Upper lobe of right lung (tissue), 1 donor: ENCODE measurements around the gene GPR143. TPM values are rescaled to one million over a fixed set of nuclear protein-coding genes. Genes with fewer than 3 reads are reported as not detected.
A peak's percentile ranks its signal among the peaks of the same experiment; 100 is the strongest.
"Not testable (repeated sequence)": the region's sequence is repeated elsewhere in the genome, so short reads cannot be mapped to it uniquely, and the experiment has no call there.

Experiments
- ATAC-seq: fragments of 200-7000 bp; cut with Tn5 transposase; one replicate; pipeline ENCODE4 v1.9.1; 2020; ENCODE audit warnings: mild to moderate bottlenecking, moderate library complexity
- DNase-seq: peaks from one replicate; pipeline ENCODE4 v3.0.0-alpha.2; 2020
- H3K27ac ChIP-seq: fragments of 200-600 bp; one replicate; pipeline ENCODE4 v1.8.0; 2022
- H3K27me3 ChIP-seq: fragments of 200-600 bp; one replicate; pipeline ENCODE4 v1.8.0; 2022; ENCODE audit warnings: mild to moderate bottlenecking
- H3K36me3 ChIP-seq: fragments of 200-600 bp; one replicate; pipeline ENCODE4 v1.8.0; 2022
- H3K4me1 ChIP-seq: fragments of 200-600 bp; one replicate; pipeline ENCODE4 v1.8.0; 2022
- H3K4me3 ChIP-seq: fragments of 200-600 bp; one replicate; pipeline ENCODE4 v1.8.0; 2022; ENCODE audit warnings: mild to moderate bottlenecking
- H3K9me3 ChIP-seq: fragments of 200-600 bp; one replicate; pipeline ENCODE4 v1.8.0; 2022
- CTCF ChIP-seq: fragments of 200-600 bp; IDR thresholded peaks from one replicate; pipeline ENCODE4 v1.8.0; 2022; ENCODE audit warnings: antibody characterized with exemption
- intact Hi-C: fragments of 100-400 bp; cut with DNase I; formaldehyde crosslinking; loops from one replicate; pipeline ENCODE4 v1.11.0; 2022
- long read RNA-seq: library from polyadenylated mRNA; unstranded; transcript quantifications from one replicate; pipeline ENCODE4 v2.0.0, GENCODE V29; 2021
- total RNA-seq: library from RNA; stranded (reverse); fragmentation: NEBNext Ultra II Directional; extraction: Animal tissue kit (Norgen Biotek cat#: 25700); gene quantifications from one replicate; pipeline ENCODE4 v1.2.1, GENCODE V29; 2021
- donor health status: DM: no; HTN: yes; CAD: no; lungs with severe emphysema.

Gene GPR143
- 1.6 TPM for total RNA-seq
- long read RNA-seq, partial matches to known transcripts = 0 of 4 reads
- long read RNA-seq, other reads (novel, unspliced or antisense) = 3 of 4 reads

GRCh38 chrX:9765737-9766097 lies at the start of gene GPR143:
TSS of gene GPR143 (minus strand) at chrX:9765847. CDS start at chrX:9765817, 30 bp downstream.
- Histone ChIP-seq H3K27ac (no peak within 1 kb of the TSS), H3K4me1 (no peaks in the 10 kb centered on the region), H3K36me3 (no peaks in the 10 kb centered on the region), H3K4me3 (no peak within 1 kb of the TSS), H3K9me3 (no peaks in the 10 kb centered on the region), H3K27me3 (no peaks in the 10 kb centered on the region)
- ATAC-seq (no peak), DNase-seq (no peak)
- intact Hi-C loops = no loop called here
- no peak for TF ChIP-seq CTCF

GRCh38 chrX:9811086-9811485 lies 45.4 kb upstream of the GPR143 start:
- H3K9me3 ChIP-seq, DNase-seq, H3K36me3 ChIP-seq, H3K4me1 ChIP-seq, H3K4me3 ChIP-seq, ATAC-seq, H3K27me3 ChIP-seq, intact Hi-C loops, H3K27ac ChIP-seq: not testable (repeated sequence)

GRCh38 chrX:9809876-9810275 lies 44.2 kb upstream of the GPR143 start:
- ATAC-seq, H3K27me3 ChIP-seq, intact Hi-C loops: not testable (repeated sequence)

GRCh38 chrX:9807355-9808182 lies 41.9 kb upstream of the GPR143 start:
- no peak for DNase-seq
- H3K27ac ChIP-seq = no peak overlapping the region
- TF ChIP-seq CTCF = no peak
- no peaks in the 10 kb centered on the region for H3K27me3 ChIP-seq
- no peak overlapping the region for H3K4me3 ChIP-seq
- ATAC-seq = peak; percentile 37
- no peaks in the 10 kb centered on the region for H3K36me3 ChIP-seq
- intact Hi-C loops = no loop called here
- H3K4me1 ChIP-seq = no peaks in the 10 kb centered on the region
- H3K9me3 ChIP-seq = no peaks in the 10 kb centered on the region

More at GRCh38 chrX:9809876-9810275, 44.2 kb upstream of the GPR143 start:
- not testable (repeated sequence) for H3K4me1 ChIP-seq, H3K27ac ChIP-seq, H3K9me3 ChIP-seq, H3K36me3 ChIP-seq, DNase-seq, H3K4me3 ChIP-seq

- Histone ChIP-seq H3K9me3 (no peaks in the 10 kb centered on the region), H3K4me1 (no peaks in the 10 kb centered on the region), H3K36me3 (no peaks in the 10 kb centered on the region), H3K27ac (no peak overlapping the region), H3K4me3 (no peak overlapping the region), H3K27me3 (no peaks in the 10 kb centered on the region)
- no peak for DNase-seq
- intact Hi-C loops = no loop called here
- TF ChIP-seq CTCF = no peak
- ATAC-seq = no peak
Measured at GRCh38 chrX:9805956-9806355, 40.3 kb upstream of the GPR143 start.

- no peaks in the 10 kb centered on the region for H3K9me3 ChIP-seq
- H3K4me1 ChIP-seq = no peaks in the 10 kb centered on the region
- no peak for DNase-seq
- H3K36me3 ChIP-seq = no peaks in the 10 kb centered on the region
- no peak overlapping the region for H3K27ac ChIP-seq
- no peak overlapping the region for H3K4me3 ChIP-seq
- no peak for TF ChIP-seq CTCF
- no peaks in the 10 kb centered on the region for H3K27me3 ChIP-seq
- ATAC-seq = no peak
- intact Hi-C loops = no loop called here
Measured at GRCh38 chrX:9804444-9804843, 38.8 kb upstream of the GPR143 start.
